Ishikawa (cell line): ENCODE measurements around the gene DCLK1.

Source experiments
- CEBPB ChIP-seq: IDR thresholded peaks from 2 replicates; pipeline ENCODE4 v1.6.1; 2012
- EP300 ChIP-seq: IDR thresholded peaks from 2 replicates; pipeline ENCODE4 v1.6.1; 2012; ENCODE audit warnings: borderline replicate concordance
- TAF1 ChIP-seq: IDR thresholded peaks from 2 replicates; pipeline ENCODE4 v1.6.1; 2012; ENCODE audit warnings: low read depth, mild to moderate bottlenecking
- TEAD4 ChIP-seq: IDR thresholded peaks from 2 replicates; pipeline ENCODE4 v1.6.1; 2012
- ZBTB7A ChIP-seq: IDR thresholded peaks from 2 replicates; pipeline ENCODE4 v1.6.1; 2012; ENCODE audit warnings: low read depth
- TF ChIP-seq, protein P1 (sequence below): IDR thresholded peaks from 2 replicates; pipeline ENCODE4 v1.6.1; 2012; ENCODE audit warnings: low read depth, mild to moderate bottlenecking

DNA sequence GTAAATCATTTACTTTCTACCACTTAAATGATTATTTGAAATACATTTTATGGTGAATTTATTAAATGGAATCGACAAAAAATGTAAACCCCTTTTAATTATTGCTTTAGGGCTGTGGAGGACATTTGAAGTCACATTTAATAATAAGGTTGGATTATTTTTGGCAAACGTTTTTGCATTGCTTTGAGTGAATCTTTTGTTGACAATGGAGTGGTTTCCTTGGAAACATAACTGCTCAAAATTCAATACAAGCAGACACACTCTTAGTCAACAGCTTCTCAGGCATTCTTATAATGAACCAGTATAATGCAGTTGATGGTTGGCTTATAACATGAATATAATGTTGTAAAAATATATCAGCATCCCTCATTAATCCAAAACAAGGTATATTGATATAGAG lies 104.7 kb downstream of the DCLK1 start:
- TF ChIP-seq EP300 (no peak), ZBTB7A (no peak), CEBPB (no peak), TEAD4 (no peak), TAF1 (no peak)
- TF ChIP-seq, protein P1, sequence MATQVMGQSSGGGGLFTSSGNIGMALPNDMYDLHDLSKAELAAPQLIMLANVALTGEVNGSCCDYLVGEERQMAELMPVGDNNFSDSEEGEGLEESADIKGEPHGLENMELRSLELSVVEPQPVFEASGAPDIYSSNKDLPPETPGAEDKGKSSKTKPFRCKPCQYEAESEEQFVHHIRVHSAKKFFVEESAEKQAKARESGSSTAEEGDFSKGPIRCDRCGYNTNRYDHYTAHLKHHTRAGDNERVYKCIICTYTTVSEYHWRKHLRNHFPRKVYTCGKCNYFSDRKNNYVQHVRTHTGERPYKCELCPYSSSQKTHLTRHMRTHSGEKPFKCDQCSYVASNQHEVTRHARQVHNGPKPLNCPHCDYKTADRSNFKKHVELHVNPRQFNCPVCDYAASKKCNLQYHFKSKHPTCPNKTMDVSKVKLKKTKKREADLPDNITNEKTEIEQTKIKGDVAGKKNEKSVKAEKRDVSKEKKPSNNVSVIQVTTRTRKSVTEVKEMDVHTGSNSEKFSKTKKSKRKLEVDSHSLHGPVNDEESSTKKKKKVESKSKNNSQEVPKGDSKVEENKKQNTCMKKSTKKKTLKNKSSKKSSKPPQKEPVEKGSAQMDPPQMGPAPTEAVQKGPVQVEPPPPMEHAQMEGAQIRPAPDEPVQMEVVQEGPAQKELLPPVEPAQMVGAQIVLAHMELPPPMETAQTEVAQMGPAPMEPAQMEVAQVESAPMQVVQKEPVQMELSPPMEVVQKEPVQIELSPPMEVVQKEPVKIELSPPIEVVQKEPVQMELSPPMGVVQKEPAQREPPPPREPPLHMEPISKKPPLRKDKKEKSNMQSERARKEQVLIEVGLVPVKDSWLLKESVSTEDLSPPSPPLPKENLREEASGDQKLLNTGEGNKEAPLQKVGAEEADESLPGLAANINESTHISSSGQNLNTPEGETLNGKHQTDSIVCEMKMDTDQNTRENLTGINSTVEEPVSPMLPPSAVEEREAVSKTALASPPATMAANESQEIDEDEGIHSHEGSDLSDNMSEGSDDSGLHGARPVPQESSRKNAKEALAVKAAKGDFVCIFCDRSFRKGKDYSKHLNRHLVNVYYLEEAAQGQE, result no peak
